ENCODE data around the gene SNAP47.

The SNAP47 gene

GRCh38 chr1:227709451-227709850 is 25.8 kb upstream of the SNAP47 start:
- TF ChIP-seq MAX (IDR thresholded peaks at IDR 0.05), result no peak

- TF ChIP-seq YY1 (IDR thresholded peaks at IDR 0.05; ENCODE audit: low read depth), result no peak
- no peak for TF ChIP-seq EGR1 (IDR thresholded peaks at IDR 0.05)
- TF ChIP-seq FOXM1 (IDR thresholded peaks at IDR 0.05; ENCODE audit: borderline replicate concordance, low read depth), result no peak
Measured at GRCh38 chr1:227712648-227713047, 22.6 kb upstream of the SNAP47 start.

- no peak for TF ChIP-seq TEAD4 (IDR thresholded peaks at IDR 0.05)
- no peak for TF ChIP-seq MAX (IDR thresholded peaks at IDR 0.05)
- TF ChIP-seq TAF1 (IDR thresholded peaks at IDR 0.05; ENCODE audit: low read depth), result no peak
- TF ChIP-seq USF1 (IDR thresholded peaks at IDR 0.05), result no peak
- TF ChIP-seq YY1 (IDR thresholded peaks at IDR 0.05; ENCODE audit: low read depth), result no peak
- no peak for TF ChIP-seq CREB1 (IDR thresholded peaks at IDR 0.05; ENCODE audit: low read depth)
- no peak for TF ChIP-seq REST (IDR thresholded peaks at IDR 0.05; ENCODE audit: low read depth)
- no peak for TF ChIP-seq TCF12 (IDR thresholded peaks at IDR 0.05; ENCODE audit: low read depth)
- no peak for TF ChIP-seq EGR1 (IDR thresholded peaks at IDR 0.05)
- TF ChIP-seq EP300 (IDR thresholded peaks at IDR 0.05; ENCODE audit: borderline replicate concordance), result no peak
- TF ChIP-seq ZBTB7A (IDR thresholded peaks at IDR 0.05; ENCODE audit: low read depth), result no peak
Measured at GRCh38 chr1:227718932-227719331, 16.3 kb upstream of the SNAP47 start.

GRCh38 chr1:227723474-227723873 is 11.8 kb upstream of the SNAP47 start:
- TF ChIP-seq TAF1 (IDR thresholded peaks at IDR 0.05; ENCODE audit: low read depth) (no peak), CEBPB (IDR thresholded peaks at IDR 0.05) (no peak), USF1 (IDR thresholded peaks at IDR 0.05) (no peak), REST (IDR thresholded peaks at IDR 0.05; ENCODE audit: low read depth) (no peak), RAD21 (IDR thresholded peaks at IDR 0.05; ENCODE audit: low read depth) (no peak), YY1 (IDR thresholded peaks at IDR 0.05; ENCODE audit: low read depth) (no peak), NFIC (IDR thresholded peaks at IDR 0.05) (no peak), TEAD4 (IDR thresholded peaks at IDR 0.05) (no peak), EGR1 (IDR thresholded peaks at IDR 0.05) (no peak), TCF12 (IDR thresholded peaks at IDR 0.05; ENCODE audit: low read depth) (no peak), MAX (IDR thresholded peaks at IDR 0.05) (no peak), ZBTB7A (IDR thresholded peaks at IDR 0.05; ENCODE audit: low read depth) (no peak), CREB1 (IDR thresholded peaks at IDR 0.05; ENCODE audit: low read depth) (no peak), EP300 (IDR thresholded peaks at IDR 0.05; ENCODE audit: borderline replicate concordance) (no peak)

- no peak for TF ChIP-seq USF1 (IDR thresholded peaks at IDR 0.05)
- TF ChIP-seq MAX (IDR thresholded peaks at IDR 0.05), result no peak
- no peak for TF ChIP-seq NFIC (IDR thresholded peaks at IDR 0.05)
- TF ChIP-seq EGR1 (IDR thresholded peaks at IDR 0.05), result no peak
- TF ChIP-seq CREB1 (IDR thresholded peaks at IDR 0.05; ENCODE audit: low read depth), result no peak
- no peak for TF ChIP-seq YY1 (IDR thresholded peaks at IDR 0.05; ENCODE audit: low read depth)
- no peak for TF ChIP-seq TAF1 (IDR thresholded peaks at IDR 0.05; ENCODE audit: low read depth)
- no peak for TF ChIP-seq FOXM1 (IDR thresholded peaks at IDR 0.05; ENCODE audit: borderline replicate concordance, low read depth)
- no peak for TF ChIP-seq TEAD4 (IDR thresholded peaks at IDR 0.05)
- TF ChIP-seq TCF12 (IDR thresholded peaks at IDR 0.05; ENCODE audit: low read depth), result no peak
- no peak for TF ChIP-seq CEBPB (IDR thresholded peaks at IDR 0.05)
- TF ChIP-seq RAD21 (IDR thresholded peaks at IDR 0.05; ENCODE audit: low read depth), result no peak
- no peak for TF ChIP-seq ZBTB7A (IDR thresholded peaks at IDR 0.05; ENCODE audit: low read depth)
Measured at GRCh38 chr1:227725046-227725445, 10.2 kb upstream of the SNAP47 start.

GRCh38 chr1:227726318-227726717 is 8.9 kb upstream of the SNAP47 start:
- TF ChIP-seq TAF1 (IDR thresholded peaks at IDR 0.05; ENCODE audit: low read depth) (no peak), CEBPB (IDR thresholded peaks at IDR 0.05) (no peak), REST (IDR thresholded peaks at IDR 0.05; ENCODE audit: low read depth) (no peak), CREB1 (IDR thresholded peaks at IDR 0.05; ENCODE audit: low read depth) (no peak), EP300 (IDR thresholded peaks at IDR 0.05; ENCODE audit: borderline replicate concordance) (no peak), ZBTB7A (IDR thresholded peaks at IDR 0.05; ENCODE audit: low read depth) (no peak)
